GM12878 (cell line): ENCODE results near the gene WASF2. TPM values are rescaled to one million over a fixed set of nuclear protein-coding genes. Genes with fewer than 3 reads are reported as not detected.

ENCODE experiments used
- ATAC-seq: fragments of 200-7000 bp; cut with Tn5 transposase; 3 replicates; pipeline ENCODE4 v1.9.1; 2020; ENCODE audit warnings: mild to moderate bottlenecking, moderate library complexity
- BruUV-seq: library from RNA; stranded (reverse); fragments of 400-500 nt; replicated peaks from 2 replicates; lab custom pipeline; 2021; lab: Mats Ljungman, UMichigan
- CTCF ChIA-PET: fragments of 300-600 bp; sonication (Branson Sonifier 250); formaldehyde crosslinking; extraction: SDS; loops from one replicate; lab custom pipeline; 2021; ENCODE audit warnings: inconsistent platforms; lab: Yijun Ruan, JAX
- POLR2A ChIA-PET: fragments of 350-600 bp; formaldehyde crosslinking; extraction: SDS; loops from one replicate; lab custom pipeline; 2021; ENCODE audit warnings: inconsistent platforms; lab: Charles Lee
- RAD21 ChIA-PET: fragments of 300-600 bp; sonication (Branson Sonifier 250); formaldehyde crosslinking; loops from one replicate; lab custom pipeline; 2023; ENCODE audit warnings: antibody characterized with exemption; ENCODE audit not compliant: unreplicated experiment; lab: Charles Lee
- SMC1A ChIA-PET: fragments of 300-600 bp; sonication (Branson Sonifier 250); formaldehyde crosslinking; loops from one replicate; lab custom pipeline; 2023; ENCODE audit not compliant: unreplicated experiment, uncharacterized antibody; lab: Charles Lee
- DNase-seq: peaks from one replicate; pipeline ENCODE4 v3.0.0-alpha.2; 2011; ENCODE audit warnings: low read depth, low spot score
- FAIRE-seq: peaks from 3 replicates; lab custom pipeline; 2011; peaks lifted over from hg19 to GRCh38; lab: Jason Lieb, UNC
- H2AFZ ChIP-seq: 2 replicates; pipeline ENCODE4 v1.6.0; 2011; ENCODE audit warnings: low read depth, low read length, control low read depth; ENCODE audit not compliant: control insufficient read depth
- H3K27ac ChIP-seq: 2 replicates; pipeline ENCODE4 v1.5.1; 2011; ENCODE audit warnings: control low read depth; ENCODE audit not compliant: control insufficient read depth, insufficient read depth
- H3K27me3 ChIP-seq, 2 experiments: replicated peaks in 1 of 2; 2 replicates each; pipeline versions ENCODE4 v1.6.0 to v1.6.1; 2011; ENCODE audit warnings: low read length in 1 of 2; ENCODE audit not compliant: control insufficient read depth in 2 of 2, insufficient read depth in 2 of 2
- H3K36me3 ChIP-seq, 2 experiments: 2 replicates each; pipeline ENCODE4 v1.5.1; 2011; ENCODE audit warnings: low read length in 1 of 2; ENCODE audit not compliant: control insufficient read depth in 2 of 2, insufficient read depth in 2 of 2
- H3K4me1 ChIP-seq: 2 replicates; pipeline ENCODE4 v1.6.1; 2011; ENCODE audit warnings: mild to moderate bottlenecking, low read length, moderate library complexity, mixed read lengths; ENCODE audit not compliant: control insufficient read depth, insufficient read depth
- H3K4me2 ChIP-seq: 2 replicates; pipeline ENCODE4 v1.6.0; 2011; ENCODE audit warnings: control low read depth; ENCODE audit not compliant: control insufficient read depth, insufficient read depth
- H3K4me3 ChIP-seq: fragments of 200-600 bp; sonication (generic); 2 replicates; pipeline ENCODE4 v1.5.1; 2016
- H3K79me2 ChIP-seq: 2 replicates; pipeline ENCODE4 v1.6.0; 2011; ENCODE audit warnings: low read length; ENCODE audit not compliant: control insufficient read depth, insufficient read depth
- H3K9ac ChIP-seq: 2 replicates; pipeline ENCODE4 v1.8.0; 2011; ENCODE audit warnings: low read length, control low read depth, mixed read lengths; ENCODE audit not compliant: control insufficient read depth, insufficient read depth
- H3K9me3 ChIP-seq: replicated peaks from 3 replicates; pipeline ENCODE4 v1.5.1; 2011; ENCODE audit warnings: mild to moderate bottlenecking, low read length; ENCODE audit not compliant: control insufficient read depth, insufficient read depth
- H4K20me1 ChIP-seq: 2 replicates; pipeline ENCODE4 v1.6.0; 2011; ENCODE audit not compliant: control insufficient read depth, insufficient read depth
- ATF3 ChIP-seq: IDR thresholded peaks from 2 replicates; pipeline ENCODE4 v1.6.1; 2011; ENCODE audit warnings: low read depth, mild to moderate bottlenecking, low read length, moderate library complexity, borderline replicate concordance; ENCODE audit errors: extremely low read depth
- BCLAF1 ChIP-seq: fragments of 450-650 bp; IDR thresholded peaks from 2 replicates; pipeline ENCODE4 v1.6.1; 2017; ENCODE audit warnings: antibody characterized with exemption, mild to moderate bottlenecking, moderate library complexity
- CTCF ChIP-seq, 3 experiments: IDR thresholded peaks in 2 of 3; conservative IDR thresholded peaks in 1 of 3; 2 replicates each; pipeline ENCODE4 v1.5.1; 2011; ENCODE audit warnings: low read depth in 3 of 3, low read length in 3 of 3, mild to moderate bottlenecking in 3 of 3, control low read depth in 2 of 3, moderate library complexity in 2 of 3, inconsistent platforms in 1 of 3, mixed read lengths in 1 of 3; ENCODE audit not compliant: control insufficient read depth in 2 of 3, insufficient read depth in 1 of 3; ENCODE audit errors: extremely low read depth in 1 of 3
- EZH2 ChIP-seq: IDR thresholded peaks from 2 replicates; pipeline ENCODE4 v1.6.1; 2012; ENCODE audit warnings: low read depth, mild to moderate bottlenecking, control low read depth, inconsistent platforms, low read length, borderline replicate concordance; ENCODE audit not compliant: control insufficient read depth
- FOS ChIP-seq: IDR thresholded peaks from 3 replicates; pipeline ENCODE4 v1.6.1; 2011; ENCODE audit warnings: borderline replicate concordance; ENCODE audit not compliant: insufficient read length; ENCODE audit errors: extremely low read depth
- NR2C1 ChIP-seq: fragments of 450-650 bp; IDR thresholded peaks from 2 replicates; pipeline ENCODE4 v1.6.1; 2017; ENCODE audit warnings: antibody characterized with exemption, mild to moderate bottlenecking, moderate library complexity
- NR2F1 ChIP-seq: fragments of 450-650 bp; conservative IDR thresholded peaks from 2 replicates; pipeline ENCODE4 v1.6.1; 2017; ENCODE audit warnings: mild to moderate bottlenecking
- PAX8 ChIP-seq: fragments of 450-650 bp; IDR thresholded peaks from 2 replicates; pipeline ENCODE4 v1.6.1; 2017; ENCODE audit warnings: mild to moderate bottlenecking, moderate library complexity
- PML ChIP-seq: IDR thresholded peaks from 2 replicates; pipeline ENCODE4 v1.6.1; 2012; ENCODE audit warnings: low read length, inconsistent platforms
- RAD51 ChIP-seq: fragments of 450-650 bp; IDR thresholded peaks from 2 replicates; pipeline ENCODE4 v1.6.1; 2016; ENCODE audit warnings: moderate library complexity, mild to moderate bottlenecking, inconsistent platforms
- RCOR1 ChIP-seq: conservative IDR thresholded peaks from 2 replicates; pipeline ENCODE4 v1.6.1; 2012; ENCODE audit warnings: low read depth, low read length, improper control_type of control experiment
- YBX1 ChIP-seq: fragments of 450-650 bp; IDR thresholded peaks from 2 replicates; pipeline ENCODE4 v1.6.1; 2016; ENCODE audit warnings: antibody characterized with exemption
- WGBS: methylation state at CpG from one replicate; pipeline ENCODE4 v1.1.6; 2016; ENCODE audit warnings: low lambda C conversion rate; ENCODE audit not compliant: insufficient replicate concordance, insufficient coverage; ENCODE audit errors: missing lambda C conversion rate; 5-methylcytosine and 5-hydroxymethylcytosine counted together
- in situ Hi-C: fragments of 300-500 bp; cut with MboI; formaldehyde crosslinking; loops from 9 replicates; pipeline ENCODE4 v1.14.3; 2018; ENCODE audit warnings: mixed read lengths
- intact Hi-C: fragments of 100-400 bp; cut with micrococcal nuclease; formaldehyde crosslinking; loops from one replicate; pipeline ENCODE4 v1.14.2; 2022; ENCODE audit not compliant: unreplicated experiment
- polyA plus RNA-seq, 11 experiments: library from polyadenylated mRNA; depleted of rRNA in 4 of 11; unstranded in 6 of 11; stranded (reverse) in 5 of 11; fragments of >200 nt; fragmentation: Nextera tagmentation in 4 of 11; fragmentation: Illumina TruSeq in 1 of 11; extraction: Ambion mirVana in 4 of 11; extraction: Trizol in 1 of 11; gene quantifications; 1 replicate in 1 of 11; 2 replicates in 10 of 11; pipeline versions ENCODE4 v1.2.1 to v1.2.3, GENCODE V29; 2011 to 2016; ENCODE audit warnings: inconsistent platforms in 2 of 11, missing spikeins in 2 of 11, low read depth in 1 of 11
- total RNA-seq, 4 experiments: library from RNA; depleted of rRNA in 3 of 4; stranded (reverse); fragments of >200 nt in 3 of 4; fragmentation: Illumina TruSeq in 1 of 4; extraction: Trizol in 1 of 4; gene quantifications; 2 replicates each; pipeline versions ENCODE4 v1.2.1 to v1.2.3, GENCODE V29; 2013 to 2021

WASF2 gene
- total and polyA plus RNA-seq, 10 of the 15 experiments (the other 5 are each of a cell fraction or from before 2014, with no cell fraction given), result 7.0 to 111 (median 37.1) TPM

GRCh38 chr1:27364696-27365371 lies 125.1 kb downstream of the WASF2 start (continued):
- 0 out of 2 replicates have a peak, but pooled peaks have one; percentile 5 for TF ChIP-seq BCLAF1
- TF ChIP-seq YBX1, result no peak
- TF ChIP-seq FOS, result no peak
- no peak for TF ChIP-seq ATF3
- TF ChIP-seq PML, result no peak
- TF ChIP-seq, all 136 proteins: peak for 2

GRCh38 chr1:27363766-27364695 lies 125.9 kb downstream of the WASF2 start:
- H4K20me1 ChIP-seq, result no peaks in the 10 kb centered on the region; the same call in 1 of the 2 replicates
- ChIA-PET RAD21 (interaction anchor here (1.7 kb wide), 1 partner anchor 31 kb away, joined by 9 read pairs; no protein-coding TSS in a partner anchor), SMC1A (interaction anchor here (3.3 kb wide), 1 partner anchor 24 kb away, joined by 27 read pairs; no protein-coding TSS in a partner anchor), CTCF (interaction anchor here (0.7 to 4.0 kb wide), 6 partner anchors 11 to 242 kb away, joined by 3 to 35 read pairs (median 4); no protein-coding TSS in a partner anchor), POLR2A (no interaction called here)
- no peak overlapping the region for H3K4me3 ChIP-seq
- no peak overlapping the region for H3K9ac ChIP-seq
- in situ Hi-C loops, result no loop called here
- H2AFZ ChIP-seq, result no peak overlapping the region
- DNase-seq, result no peak
- 83% methylated on average over 25 of the region's 26 CpGs for WGBS
- H3K9me3 ChIP-seq, result no peaks in the 10 kb centered on the region
- H3K27ac ChIP-seq, result no peak overlapping the region
- no peak overlapping the region for H3K4me2 ChIP-seq
- intact Hi-C loops, result no loop called here
- H3K27me3 ChIP-seq, result no peaks in the 10 kb centered on the region; a peak in 1 of 4 replicates
- peaks cover 16% of the 10 kb centered on the region for H3K4me1 ChIP-seq
- H3K36me3 ChIP-seq, result no peaks in the 10 kb centered on the region
- FAIRE-seq, result no peak
- BruUV-seq, result no TSS peak
- no peaks in the 10 kb centered on the region for H3K79me2 ChIP-seq
- no peak for ATAC-seq
- TF ChIP-seq RAD51 (no peak), NR2C1 (peak; percentile 47; the same call in 1 of the 2 replicates), CTCF (IDR thresholded peaks at IDR 0.05 in 2 of 3, conservative IDR thresholded peaks at IDR 0.05 in 1 of 3; ENCODE audit: control insufficient read depth in 2 of 3, extremely low read depth in 1 of 3, insufficient read depth in 1 of 3, low read depth in 3 of 3, low read length in 3 of 3) (no peak), PAX8 (no peak), NR2F1 (peak; percentile 72; the same call in 1 of the 2 replicates), EZH2 (no peak), RCOR1 (no peak)
